DND-41 (cell line): ENCODE results near the gene NBPF20.
"Not testable (repeated sequence)": the region's sequence is repeated elsewhere in the genome, so short reads cannot be mapped to it uniquely, and the experiment has no call there.

Experiments
- EZH2 ChIP-seq: IDR thresholded peaks from 3 replicates; pipeline ENCODE4 v1.6.1; 2012; ENCODE audit warnings: borderline replicate concordance, low read depth, mild to moderate bottlenecking, moderate library complexity, low read length, inconsistent platforms; ENCODE audit not compliant: severe bottlenecking
- TF ChIP-seq, protein P1 (sequence below): IDR thresholded peaks from 2 replicates; pipeline ENCODE4 v1.5.1; 2012; ENCODE audit warnings: borderline replicate concordance, low read length, moderate library complexity, mild to moderate bottlenecking; ENCODE audit not compliant: poor library complexity, severe bottlenecking; ENCODE audit errors: extremely low read depth

DNA sequence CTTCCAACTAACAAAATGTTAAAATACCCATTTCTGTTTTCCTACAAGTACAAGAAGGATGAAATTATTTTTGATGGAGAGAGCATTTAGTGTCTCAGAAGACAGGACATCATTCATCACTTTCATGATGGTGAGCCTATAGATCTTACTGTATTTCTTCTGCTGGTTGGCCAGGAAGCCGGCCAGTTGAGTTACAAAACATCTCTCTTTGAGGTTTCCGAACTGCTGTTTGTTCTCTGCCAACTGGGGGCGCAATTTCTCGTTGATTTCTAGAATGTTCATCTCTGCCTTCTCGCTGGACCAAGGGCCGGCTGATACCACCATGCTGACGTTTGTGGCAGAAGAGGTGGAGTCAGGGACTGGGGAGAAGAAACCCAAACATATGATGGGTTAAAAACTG, 20.5 kb downstream of the NBPF20 start:
- TF ChIP-seq, protein P1, sequence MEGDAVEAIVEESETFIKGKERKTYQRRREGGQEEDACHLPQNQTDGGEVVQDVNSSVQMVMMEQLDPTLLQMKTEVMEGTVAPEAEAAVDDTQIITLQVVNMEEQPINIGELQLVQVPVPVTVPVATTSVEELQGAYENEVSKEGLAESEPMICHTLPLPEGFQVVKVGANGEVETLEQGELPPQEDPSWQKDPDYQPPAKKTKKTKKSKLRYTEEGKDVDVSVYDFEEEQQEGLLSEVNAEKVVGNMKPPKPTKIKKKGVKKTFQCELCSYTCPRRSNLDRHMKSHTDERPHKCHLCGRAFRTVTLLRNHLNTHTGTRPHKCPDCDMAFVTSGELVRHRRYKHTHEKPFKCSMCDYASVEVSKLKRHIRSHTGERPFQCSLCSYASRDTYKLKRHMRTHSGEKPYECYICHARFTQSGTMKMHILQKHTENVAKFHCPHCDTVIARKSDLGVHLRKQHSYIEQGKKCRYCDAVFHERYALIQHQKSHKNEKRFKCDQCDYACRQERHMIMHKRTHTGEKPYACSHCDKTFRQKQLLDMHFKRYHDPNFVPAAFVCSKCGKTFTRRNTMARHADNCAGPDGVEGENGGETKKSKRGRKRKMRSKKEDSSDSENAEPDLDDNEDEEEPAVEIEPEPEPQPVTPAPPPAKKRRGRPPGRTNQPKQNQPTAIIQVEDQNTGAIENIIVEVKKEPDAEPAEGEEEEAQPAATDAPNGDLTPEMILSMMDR: not testable (repeated sequence)
- TF ChIP-seq EZH2: not testable (repeated sequence)
